B cell (primary cell): ENCODE results near the gene SPOCD1.

Experiments
- CTCF ChIP-seq: fragments of 200-600 bp; IDR thresholded peaks from one replicate; pipeline ENCODE4 v1.8.0; 2022; ENCODE audit warnings: antibody characterized with exemption, mild to moderate bottlenecking
- EZH2 ChIP-seq: IDR thresholded peaks from 2 replicates; pipeline ENCODE4 v1.6.1; 2012; ENCODE audit warnings: borderline replicate concordance, low read depth, mild to moderate bottlenecking, moderate library complexity, low read length; ENCODE audit not compliant: insufficient read depth, poor library complexity, severe bottlenecking

DNA sequence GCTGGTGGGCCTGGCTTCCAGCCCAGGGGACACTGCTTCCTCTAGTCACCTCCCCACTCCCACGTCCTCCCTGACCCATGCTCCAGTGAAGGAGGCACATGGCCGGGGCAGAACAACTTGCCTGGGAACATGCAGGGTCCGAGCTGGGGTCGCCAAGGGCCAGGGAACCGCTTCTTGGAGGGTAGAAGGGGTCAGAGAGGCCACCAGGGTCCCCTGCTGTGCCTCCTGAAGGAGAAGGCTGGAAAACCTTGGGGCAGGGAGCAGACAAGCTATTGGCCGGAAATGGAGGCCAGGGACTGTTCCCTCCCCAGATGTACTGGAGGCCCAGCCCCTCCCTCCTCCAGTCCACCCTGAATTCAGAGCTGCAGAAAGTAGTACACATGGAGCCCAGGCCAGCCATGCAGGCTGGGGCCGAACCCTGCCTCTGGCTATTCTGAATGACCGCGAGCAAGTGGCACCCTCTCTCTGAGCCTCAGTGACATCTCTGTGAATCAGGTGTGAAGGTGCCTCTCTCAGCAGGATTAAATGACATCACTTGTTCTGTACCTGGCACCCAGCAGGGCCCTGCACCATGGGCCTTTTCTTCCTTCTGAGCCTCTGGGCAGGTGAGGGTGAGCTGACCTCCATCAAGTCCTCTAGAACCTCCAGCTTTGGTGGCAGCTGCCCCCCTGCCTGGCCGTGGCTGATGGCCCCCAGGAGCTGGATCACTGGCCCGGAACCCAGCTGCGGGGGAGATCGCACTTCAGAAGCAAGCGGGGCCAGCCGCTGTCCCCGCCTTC is 15.7 kb downstream of the SPOCD1 start:
- no peak for TF ChIP-seq CTCF
- no peak for TF ChIP-seq EZH2
